H9 (cell line): ENCODE results near the gene EEF1A2. TPM values are rescaled to one million over a fixed set of nuclear protein-coding genes. Genes with fewer than 3 reads are reported as not detected.

ENCODE experiments used
- DNase-seq: peaks from one replicate; pipeline ENCODE4 v3.0.0-alpha.2; 2017
- H2AFZ ChIP-seq: one replicate; pipeline ENCODE4 v1.6.1; 2013; ENCODE audit warnings: mild to moderate bottlenecking, low read length, control low read depth, moderate library complexity
- H2AK5ac ChIP-seq: 2 replicates; pipeline ENCODE4 v1.6.1; 2013; ENCODE audit warnings: low read length, control low read depth, mixed read lengths; ENCODE audit not compliant: insufficient read length
- H2BK120ac ChIP-seq: one replicate; pipeline ENCODE4 v1.6.1; 2013; ENCODE audit warnings: low read depth, mild to moderate bottlenecking, low read length, control low read depth, inconsistent platforms; ENCODE audit not compliant: poor library complexity, severe bottlenecking
- H2BK12ac ChIP-seq: 2 replicates; pipeline ENCODE4 v1.6.1; 2013; ENCODE audit warnings: low read length, control low read depth, mixed read lengths, low read depth; ENCODE audit not compliant: insufficient read length
- H2BK15ac ChIP-seq: 2 replicates; pipeline ENCODE4 v1.6.1; 2013; ENCODE audit warnings: low read depth, low read length, control low read depth
- H2BK20ac ChIP-seq: one replicate; pipeline ENCODE4 v1.6.1; 2013; ENCODE audit warnings: low read depth, mild to moderate bottlenecking, low read length, control low read depth, inconsistent platforms; ENCODE audit not compliant: poor library complexity, severe bottlenecking
- H2BK5ac ChIP-seq: 2 replicates; pipeline ENCODE4 v1.6.1; 2013; ENCODE audit warnings: low read length, control low read depth, mixed read lengths; ENCODE audit not compliant: insufficient read length
- H3K14ac ChIP-seq: 2 replicates; pipeline ENCODE4 v1.6.1; 2013; ENCODE audit warnings: low read length, control low read depth; ENCODE audit not compliant: insufficient read depth
- H3K18ac ChIP-seq: 2 replicates; pipeline ENCODE4 v1.6.1; 2013; ENCODE audit warnings: low read depth, mild to moderate bottlenecking, mixed read lengths, low read length, control low read depth; ENCODE audit not compliant: insufficient read length
- H3K23ac ChIP-seq: 2 replicates; pipeline ENCODE4 v1.6.1; 2013; ENCODE audit warnings: low read length, control low read depth, mixed read lengths, low read depth; ENCODE audit not compliant: insufficient read length
- H3K23me2 ChIP-seq: 2 replicates; pipeline ENCODE4 v1.6.1; 2013; ENCODE audit warnings: low read depth, mild to moderate bottlenecking, mixed read lengths, low read length, control low read depth; ENCODE audit not compliant: insufficient read length, poor library complexity, severe bottlenecking
- H3K27ac ChIP-seq: 2 replicates; pipeline ENCODE4 v1.5.1; 2013; ENCODE audit warnings: low read length, control low read depth, mixed read lengths, low read depth; ENCODE audit not compliant: insufficient read length
- H3K27me3 ChIP-seq: 2 replicates; pipeline ENCODE4 v1.6.1; 2013; ENCODE audit warnings: low read length, control low read depth, inconsistent platforms; ENCODE audit not compliant: insufficient read depth
- H3K4ac ChIP-seq: 2 replicates; pipeline ENCODE4 v1.6.1; 2013; ENCODE audit warnings: low read depth, mild to moderate bottlenecking, control low read depth, inconsistent platforms, low read length, moderate library complexity
- H3K4me1 ChIP-seq: 2 replicates; pipeline ENCODE4 v1.6.1; 2013; ENCODE audit warnings: low read length, control low read depth, inconsistent platforms; ENCODE audit not compliant: insufficient read depth
- H3K4me2 ChIP-seq: 2 replicates; pipeline ENCODE4 v1.6.1; 2013; ENCODE audit warnings: low read length, control low read depth, mixed read lengths; ENCODE audit not compliant: insufficient read length, insufficient read depth
- H3K56ac ChIP-seq: 2 replicates; pipeline ENCODE4 v1.6.1; 2013; ENCODE audit warnings: low read depth, mild to moderate bottlenecking, mixed read lengths, low read length, control low read depth; ENCODE audit not compliant: insufficient read length
- H3K79me1 ChIP-seq: 2 replicates; pipeline ENCODE4 v1.6.1; 2013; ENCODE audit warnings: low read depth, mild to moderate bottlenecking, moderate library complexity, low read length, control low read depth, inconsistent platforms; ENCODE audit not compliant: insufficient read depth, poor library complexity, severe bottlenecking
- H3K79me2 ChIP-seq: 2 replicates; pipeline ENCODE4 v1.6.1; 2013; ENCODE audit warnings: low read length, control low read depth, inconsistent platforms; ENCODE audit not compliant: insufficient read depth
- H3K9ac ChIP-seq: 2 replicates; pipeline ENCODE4 v1.6.1; 2013; ENCODE audit warnings: low read length, control low read depth, mixed read lengths; ENCODE audit not compliant: insufficient read length; ENCODE audit errors: extremely low read depth
- H3K9me3 ChIP-seq: one replicate; pipeline ENCODE4 v1.6.1; 2013; ENCODE audit warnings: low read depth, low read length, inconsistent platforms; ENCODE audit not compliant: control insufficient read depth
- H3T11ph ChIP-seq: one replicate; pipeline ENCODE4 v1.6.1; 2013; ENCODE audit warnings: mild to moderate bottlenecking, low read length, control low read depth, inconsistent platforms
- H4K20me1 ChIP-seq: one replicate; pipeline ENCODE4 v1.6.1; 2013; ENCODE audit not compliant: control insufficient read depth, insufficient read length, insufficient read depth
- H4K5ac ChIP-seq: 2 replicates; pipeline ENCODE4 v1.6.1; 2013; ENCODE audit warnings: low read depth, mild to moderate bottlenecking, mixed read lengths, low read length, control low read depth; ENCODE audit not compliant: insufficient read length
- H4K8ac ChIP-seq: replicated peaks from 2 replicates; pipeline ENCODE4 v1.6.1; 2013; ENCODE audit warnings: low read length, control low read depth, mixed read lengths, low read depth; ENCODE audit not compliant: insufficient read length
- H4K91ac ChIP-seq: 2 replicates; pipeline ENCODE4 v1.6.1; 2013; ENCODE audit warnings: low read depth, mild to moderate bottlenecking, moderate library complexity, mixed read lengths, low read length, control low read depth; ENCODE audit not compliant: insufficient read length
- H3K27ac Mint-ChIP-seq, 3 experiments: 2 replicates in 2 of 3; 3 replicates in 1 of 3; pipeline ENCODE4 v1.8.0; 2020 to 2021; ENCODE audit warnings: mixed read lengths in 3 of 3, mild to moderate bottlenecking in 1 of 3, moderate library complexity in 1 of 3
- H3K27me3 Mint-ChIP-seq: 2 replicates; pipeline ENCODE4 v1.8.0; 2021; ENCODE audit warnings: low read depth, mild to moderate bottlenecking, moderate library complexity, mixed read lengths
- H3K36me3 Mint-ChIP-seq, 3 experiments: 2 replicates in 2 of 3; 3 replicates in 1 of 3; pipeline ENCODE4 v1.8.0; 2020 to 2021; ENCODE audit warnings: low read depth in 3 of 3, mixed read lengths in 3 of 3; ENCODE audit not compliant: insufficient read depth in 1 of 3
- H3K4me1 Mint-ChIP-seq, 2 experiments: 2 replicates each; pipeline ENCODE4 v1.8.0; 2020; ENCODE audit warnings: mixed read lengths in 2 of 2
- H3K4me3 Mint-ChIP-seq, 2 experiments: 2 replicates in 1 of 2; 3 replicates in 1 of 2; pipeline ENCODE4 v1.8.0; 2020 to 2021; ENCODE audit warnings: mild to moderate bottlenecking in 2 of 2, mixed read lengths in 2 of 2, moderate library complexity in 1 of 2
- H3K9me3 Mint-ChIP-seq, 2 experiments: 2 replicates in 1 of 2; 3 replicates in 1 of 2; pipeline ENCODE4 v1.8.0; 2020; ENCODE audit warnings: mild to moderate bottlenecking in 2 of 2, mixed read lengths in 2 of 2, moderate library complexity in 1 of 2
- WGBS: extraction: QIAGEN DNeasy Blood & Tissue Kit; methylation state at CpG from one replicate; pipeline ENCODE4 v1.1.7; 2013; ENCODE audit warnings: missing lambda C conversion rate, low lambda C conversion rate, mixed read lengths; ENCODE audit not compliant: insufficient read length; ENCODE audit errors: extremely low coverage; 5-methylcytosine and 5-hydroxymethylcytosine counted together
- total RNA-seq: library from RNA; stranded (reverse); gene quantifications from 2 replicates; pipeline ENCODE4 v1.2.1, GENCODE V29; 2021
- TF ChIP-seq, protein P1 (sequence below): fragments of 200-600 bp; sonication (generic); conservative IDR thresholded peaks from 3 replicates; pipeline ENCODE4 v1.8.0; 2021; ENCODE audit warnings: antibody characterized with exemption, mild to moderate bottlenecking

Gene EEF1A2
- total RNA-seq, 1 experiment from 2014 or later: 27.4 TPM

DNA sequence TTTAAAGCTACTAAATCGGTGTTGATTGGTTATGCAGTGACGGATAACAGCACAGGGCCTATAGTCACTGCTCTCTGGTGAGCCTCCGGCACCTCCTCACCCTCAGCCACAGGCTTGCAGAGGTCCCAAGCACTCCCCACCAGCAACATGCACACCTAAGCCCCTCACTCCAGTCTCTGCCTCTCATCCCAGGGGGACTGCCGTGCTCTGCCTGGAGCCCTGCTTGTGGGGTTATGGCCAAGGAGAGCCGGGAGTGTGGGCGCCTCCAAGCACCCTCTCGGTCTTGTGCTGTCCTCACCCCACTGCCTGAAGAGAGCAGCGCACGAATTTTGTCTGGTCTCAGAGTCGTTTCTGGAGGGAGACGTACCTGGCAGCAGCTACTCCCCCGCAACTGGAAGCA lies 6.8 kb upstream of the EEF1A2 start:
- TF ChIP-seq, protein P1, sequence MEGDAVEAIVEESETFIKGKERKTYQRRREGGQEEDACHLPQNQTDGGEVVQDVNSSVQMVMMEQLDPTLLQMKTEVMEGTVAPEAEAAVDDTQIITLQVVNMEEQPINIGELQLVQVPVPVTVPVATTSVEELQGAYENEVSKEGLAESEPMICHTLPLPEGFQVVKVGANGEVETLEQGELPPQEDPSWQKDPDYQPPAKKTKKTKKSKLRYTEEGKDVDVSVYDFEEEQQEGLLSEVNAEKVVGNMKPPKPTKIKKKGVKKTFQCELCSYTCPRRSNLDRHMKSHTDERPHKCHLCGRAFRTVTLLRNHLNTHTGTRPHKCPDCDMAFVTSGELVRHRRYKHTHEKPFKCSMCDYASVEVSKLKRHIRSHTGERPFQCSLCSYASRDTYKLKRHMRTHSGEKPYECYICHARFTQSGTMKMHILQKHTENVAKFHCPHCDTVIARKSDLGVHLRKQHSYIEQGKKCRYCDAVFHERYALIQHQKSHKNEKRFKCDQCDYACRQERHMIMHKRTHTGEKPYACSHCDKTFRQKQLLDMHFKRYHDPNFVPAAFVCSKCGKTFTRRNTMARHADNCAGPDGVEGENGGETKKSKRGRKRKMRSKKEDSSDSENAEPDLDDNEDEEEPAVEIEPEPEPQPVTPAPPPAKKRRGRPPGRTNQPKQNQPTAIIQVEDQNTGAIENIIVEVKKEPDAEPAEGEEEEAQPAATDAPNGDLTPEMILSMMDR: no peak
- Mint-ChIP-seq H3K36me3 (peaks cover 0 to 24% (median 0%) of the 10 kb centered on the region in 3 experiments; a peak in 3 of 7 replicates), H3K9me3 (peaks cover 11 to 37% of the 10 kb centered on the region in 2 experiments; a peak in 4 of 5 replicates), H3K4me1 (no peaks in the 10 kb centered on the region), H3K27ac (no peak overlapping the region), H3K4me3 (no peak overlapping the region), H3K27me3 (peaks cover 62% of the 10 kb centered on the region)
- no CpG with 5 or more reads among the region's 12 CpGs for WGBS
- Histone ChIP-seq H4K8ac (no peak overlapping the region), H4K5ac (no peak overlapping the region), H3K79me1 (no peaks in the 10 kb centered on the region), H3K27ac (no peak overlapping the region), H2BK12ac (no peak overlapping the region), H3K79me2 (no peaks in the 10 kb centered on the region), H3K23ac (no peak overlapping the region), H3K27me3 (no peaks in the 10 kb centered on the region; the same call in 1 of the 2 replicates), H2AFZ (no peak overlapping the region), H2AK5ac (no peak overlapping the region), H3T11ph (no peak overlapping the region), H3K56ac (no peak overlapping the region), H2BK5ac (no peak overlapping the region), H3K4me1 (no peaks in the 10 kb centered on the region), H3K4ac (no peak overlapping the region), H2BK120ac (no peak overlapping the region), H2BK20ac (no peak overlapping the region), H3K4me2 (no peak overlapping the region), H3K14ac (no peak overlapping the region), H3K9ac (no peak overlapping the region), H3K9me3 (no peaks in the 10 kb centered on the region), H2BK15ac (no peak overlapping the region), H4K91ac (no peak overlapping the region), H4K20me1 (peaks cover 2% of the 10 kb centered on the region), H3K18ac (no peak overlapping the region), H3K23me2 (no peaks in the 10 kb centered on the region)
- DNase-seq: no peak
